Measurements from ENCODE around the gene ACVR1B. TPM values are rescaled to one million over a fixed set of nuclear protein-coding genes. Genes with fewer than 3 reads are reported as not detected.

Gene ACVR1B
- total and polyA plus RNA-seq, 9 of the 15 experiments (the other 6 are each of a cell fraction or from before 2014, with no cell fraction given) = 0.97 to 15.1 (median 6.8) TPM

DNA sequence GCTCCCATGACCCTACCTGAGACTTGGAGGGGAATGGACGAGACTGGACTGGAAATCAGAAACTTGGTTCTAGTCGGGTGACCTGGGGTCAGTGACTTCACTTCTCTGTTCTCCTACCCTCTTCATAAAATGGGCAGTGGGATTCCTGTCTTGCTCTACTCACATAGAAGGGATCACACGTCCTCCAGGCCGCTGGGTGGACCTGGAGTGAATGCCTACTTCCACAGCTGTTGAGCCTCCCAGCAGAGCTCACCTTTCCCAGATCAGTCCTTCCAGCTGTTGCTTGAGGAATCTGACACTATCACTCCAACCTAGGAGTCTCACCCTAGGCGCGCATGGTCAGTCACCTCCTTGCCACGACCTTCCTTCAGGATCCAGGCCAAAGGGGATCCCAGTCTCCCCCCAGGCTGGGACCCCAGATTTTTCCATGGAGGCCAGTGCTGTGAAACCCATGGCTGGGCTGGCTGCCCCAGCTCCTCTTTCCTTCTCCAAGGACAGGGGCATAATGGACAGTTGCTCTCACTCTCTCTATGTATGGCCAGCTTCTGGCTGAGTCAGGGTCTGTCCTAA is 43.6 kb upstream of the ACVR1B start:
- TF ChIP-seq, protein P1, sequence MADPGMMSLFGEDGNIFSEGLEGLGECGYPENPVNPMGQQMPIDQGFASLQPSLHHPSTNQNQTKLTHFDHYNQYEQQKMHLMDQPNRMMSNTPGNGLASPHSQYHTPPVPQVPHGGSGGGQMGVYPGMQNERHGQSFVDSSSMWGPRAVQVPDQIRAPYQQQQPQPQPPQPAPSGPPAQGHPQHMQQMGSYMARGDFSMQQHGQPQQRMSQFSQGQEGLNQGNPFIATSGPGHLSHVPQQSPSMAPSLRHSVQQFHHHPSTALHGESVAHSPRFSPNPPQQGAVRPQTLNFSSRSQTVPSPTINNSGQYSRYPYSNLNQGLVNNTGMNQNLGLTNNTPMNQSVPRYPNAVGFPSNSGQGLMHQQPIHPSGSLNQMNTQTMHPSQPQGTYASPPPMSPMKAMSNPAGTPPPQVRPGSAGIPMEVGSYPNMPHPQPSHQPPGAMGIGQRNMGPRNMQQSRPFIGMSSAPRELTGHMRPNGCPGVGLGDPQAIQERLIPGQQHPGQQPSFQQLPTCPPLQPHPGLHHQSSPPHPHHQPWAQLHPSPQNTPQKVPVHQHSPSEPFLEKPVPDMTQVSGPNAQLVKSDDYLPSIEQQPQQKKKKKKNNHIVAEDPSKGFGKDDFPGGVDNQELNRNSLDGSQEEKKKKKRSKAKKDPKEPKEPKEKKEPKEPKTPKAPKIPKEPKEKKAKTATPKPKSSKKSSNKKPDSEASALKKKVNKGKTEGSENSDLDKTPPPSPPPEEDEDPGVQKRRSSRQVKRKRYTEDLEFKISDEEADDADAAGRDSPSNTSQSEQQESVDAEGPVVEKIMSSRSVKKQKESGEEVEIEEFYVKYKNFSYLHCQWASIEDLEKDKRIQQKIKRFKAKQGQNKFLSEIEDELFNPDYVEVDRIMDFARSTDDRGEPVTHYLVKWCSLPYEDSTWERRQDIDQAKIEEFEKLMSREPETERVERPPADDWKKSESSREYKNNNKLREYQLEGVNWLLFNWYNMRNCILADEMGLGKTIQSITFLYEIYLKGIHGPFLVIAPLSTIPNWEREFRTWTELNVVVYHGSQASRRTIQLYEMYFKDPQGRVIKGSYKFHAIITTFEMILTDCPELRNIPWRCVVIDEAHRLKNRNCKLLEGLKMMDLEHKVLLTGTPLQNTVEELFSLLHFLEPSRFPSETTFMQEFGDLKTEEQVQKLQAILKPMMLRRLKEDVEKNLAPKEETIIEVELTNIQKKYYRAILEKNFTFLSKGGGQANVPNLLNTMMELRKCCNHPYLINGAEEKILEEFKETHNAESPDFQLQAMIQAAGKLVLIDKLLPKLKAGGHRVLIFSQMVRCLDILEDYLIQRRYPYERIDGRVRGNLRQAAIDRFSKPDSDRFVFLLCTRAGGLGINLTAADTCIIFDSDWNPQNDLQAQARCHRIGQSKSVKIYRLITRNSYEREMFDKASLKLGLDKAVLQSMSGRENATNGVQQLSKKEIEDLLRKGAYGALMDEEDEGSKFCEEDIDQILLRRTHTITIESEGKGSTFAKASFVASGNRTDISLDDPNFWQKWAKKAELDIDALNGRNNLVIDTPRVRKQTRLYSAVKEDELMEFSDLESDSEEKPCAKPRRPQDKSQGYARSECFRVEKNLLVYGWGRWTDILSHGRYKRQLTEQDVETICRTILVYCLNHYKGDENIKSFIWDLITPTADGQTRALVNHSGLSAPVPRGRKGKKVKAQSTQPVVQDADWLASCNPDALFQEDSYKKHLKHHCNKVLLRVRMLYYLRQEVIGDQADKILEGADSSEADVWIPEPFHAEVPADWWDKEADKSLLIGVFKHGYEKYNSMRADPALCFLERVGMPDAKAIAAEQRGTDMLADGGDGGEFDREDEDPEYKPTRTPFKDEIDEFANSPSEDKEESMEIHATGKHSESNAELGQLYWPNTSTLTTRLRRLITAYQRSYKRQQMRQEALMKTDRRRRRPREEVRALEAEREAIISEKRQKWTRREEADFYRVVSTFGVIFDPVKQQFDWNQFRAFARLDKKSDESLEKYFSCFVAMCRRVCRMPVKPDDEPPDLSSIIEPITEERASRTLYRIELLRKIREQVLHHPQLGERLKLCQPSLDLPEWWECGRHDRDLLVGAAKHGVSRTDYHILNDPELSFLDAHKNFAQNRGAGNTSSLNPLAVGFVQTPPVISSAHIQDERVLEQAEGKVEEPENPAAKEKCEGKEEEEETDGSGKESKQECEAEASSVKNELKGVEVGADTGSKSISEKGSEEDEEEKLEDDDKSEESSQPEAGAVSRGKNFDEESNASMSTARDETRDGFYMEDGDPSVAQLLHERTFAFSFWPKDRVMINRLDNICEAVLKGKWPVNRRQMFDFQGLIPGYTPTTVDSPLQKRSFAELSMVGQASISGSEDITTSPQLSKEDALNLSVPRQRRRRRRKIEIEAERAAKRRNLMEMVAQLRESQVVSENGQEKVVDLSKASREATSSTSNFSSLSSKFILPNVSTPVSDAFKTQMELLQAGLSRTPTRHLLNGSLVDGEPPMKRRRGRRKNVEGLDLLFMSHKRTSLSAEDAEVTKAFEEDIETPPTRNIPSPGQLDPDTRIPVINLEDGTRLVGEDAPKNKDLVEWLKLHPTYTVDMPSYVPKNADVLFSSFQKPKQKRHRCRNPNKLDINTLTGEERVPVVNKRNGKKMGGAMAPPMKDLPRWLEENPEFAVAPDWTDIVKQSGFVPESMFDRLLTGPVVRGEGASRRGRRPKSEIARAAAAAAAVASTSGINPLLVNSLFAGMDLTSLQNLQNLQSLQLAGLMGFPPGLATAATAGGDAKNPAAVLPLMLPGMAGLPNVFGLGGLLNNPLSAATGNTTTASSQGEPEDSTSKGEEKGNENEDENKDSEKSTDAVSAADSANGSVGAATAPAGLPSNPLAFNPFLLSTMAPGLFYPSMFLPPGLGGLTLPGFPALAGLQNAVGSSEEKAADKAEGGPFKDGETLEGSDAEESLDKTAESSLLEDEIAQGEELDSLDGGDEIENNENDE (IDR thresholded peaks at IDR 0.05; ENCODE audit: low read depth, low read length) = no peak
- TF ChIP-seq, protein P2, sequence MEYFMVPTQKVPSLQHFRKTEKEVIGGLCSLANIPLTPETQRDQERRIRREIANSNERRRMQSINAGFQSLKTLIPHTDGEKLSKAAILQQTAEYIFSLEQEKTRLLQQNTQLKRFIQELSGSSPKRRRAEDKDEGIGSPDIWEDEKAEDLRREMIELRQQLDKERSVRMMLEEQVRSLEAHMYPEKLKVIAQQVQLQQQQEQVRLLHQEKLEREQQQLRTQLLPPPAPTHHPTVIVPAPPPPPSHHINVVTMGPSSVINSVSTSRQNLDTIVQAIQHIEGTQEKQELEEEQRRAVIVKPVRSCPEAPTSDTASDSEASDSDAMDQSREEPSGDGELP (CRISPR knock-in tag; IDR thresholded peaks at IDR 0.05; ENCODE audit: borderline replicate concordance) = 0 out of 2 replicates have a peak, but pooled peaks have one; percentile 13
- H4K20me1 ChIP-seq (replicated peaks; ENCODE audit: control insufficient read depth, insufficient read depth, low read length) = no peaks in the 10 kb centered on the region
- peaks cover 56 to 59% of the 10 kb centered on the region in 2 experiments for H3K4me1 ChIP-seq (replicated peaks in 1 of 2; ENCODE audit: control insufficient read depth in 2 of 2, insufficient read depth in 2 of 2, low read length in 2 of 2)
- 0 out of 4 replicates have a peak overlapping the region, but pooled peaks of 1 of the 2 experiments have one; percentile 11 for H3K9ac ChIP-seq (ENCODE audit: insufficient read depth in 1 of 2, low read depth in 2 of 2, low read length in 2 of 2)
- H3K27ac ChIP-seq (ENCODE audit: extremely low read depth, low read depth, low read length) = no peak overlapping the region
- no TSS peak for BruUV-seq (replicated peaks)
- FAIRE-seq = no peak
- H3K79me2 ChIP-seq (ENCODE audit: control insufficient read depth, insufficient read depth, low read length) = no peaks in the 10 kb centered on the region
- H3K36me3 ChIP-seq (ENCODE audit: control insufficient read depth, insufficient read depth, low read length) = no peaks in the 10 kb centered on the region
- ATAC-seq = no peak
- no peaks in the 10 kb centered on the region; the same call in 1 of the 2 replicates for H3K9me3 ChIP-seq (replicated peaks; ENCODE audit: control insufficient read depth, insufficient read depth, low read depth, low read length)
- no peak overlapping the region for H3K4me3 ChIP-seq
- CTCF ChIA-PET (ENCODE audit: low intra/inter-chr PET ratio) = no interaction called here
- no peak overlapping the region for H3K4me2 ChIP-seq (ENCODE audit: insufficient read depth, low read length)
- in situ Hi-C loops (cut with MboI) (no loop called here), intact Hi-C loops (cut with micrococcal nuclease) (no loop called here)
- 73% methylated on average over 7 of the region's 7 CpGs for WGBS (ENCODE audit: insufficient coverage, low coverage, missing lambda C conversion rate)
- DNase-seq (ENCODE audit: extremely low read depth in 1 of 4, low spot score in 3 of 4) = no peak
- POLR2A ChIA-PET = interaction anchor here (0.6 to 1.0 kb wide), 3 partner anchors 10 to 702 kb away, joined by 3 to 4 read pairs (median 3); no protein-coding TSS in a partner anchor
- no peaks in the 10 kb centered on the region for H3K9me1 ChIP-seq (ENCODE audit: control insufficient read depth, insufficient read depth, low read length)
- H2AFZ ChIP-seq (ENCODE audit: low read depth, low read length) = no peak overlapping the region
- H3K27me3 ChIP-seq (ENCODE audit: control insufficient read depth in 2 of 2, insufficient read depth in 2 of 2, low read length in 2 of 2) = no peaks in the 10 kb centered on the region
